Mesenchymal stem cell (in vitro differentiated cells and primary cell): ENCODE results near the gene LSM14A.

Source experiments
- DNase-seq: peaks from one replicate; pipeline ENCODE4 v3.0.0-alpha.2; 2013
- H2AFZ ChIP-seq: one replicate; pipeline ENCODE4 v1.6.1; 2013; ENCODE audit warnings: low read depth, mild to moderate bottlenecking, control low read depth, inconsistent platforms, low read length, moderate library complexity
- H2AK5ac ChIP-seq: 2 replicates; pipeline ENCODE4 v1.6.1; 2013; ENCODE audit warnings: low read length, moderate library complexity, mild to moderate bottlenecking, inconsistent platforms; ENCODE audit not compliant: severe bottlenecking
- H2BK120ac ChIP-seq: one replicate; pipeline ENCODE4 v1.6.1; 2013; ENCODE audit warnings: low read depth, mild to moderate bottlenecking, inconsistent platforms, low read length, moderate library complexity
- H2BK12ac ChIP-seq, 2 experiments: one replicate each; pipeline ENCODE4 v1.6.1; 2013; ENCODE audit warnings: inconsistent platforms in 2 of 2, low read length in 2 of 2, mild to moderate bottlenecking in 2 of 2, moderate library complexity in 2 of 2, control low read depth in 1 of 2
- H2BK15ac ChIP-seq: one replicate; pipeline ENCODE4 v1.6.1; 2013; ENCODE audit warnings: mild to moderate bottlenecking, low read depth, inconsistent platforms; ENCODE audit not compliant: poor library complexity, severe bottlenecking
- H2BK5ac ChIP-seq: 2 replicates; pipeline ENCODE4 v1.6.1; 2013; ENCODE audit warnings: low read depth, mild to moderate bottlenecking, low read length, control low read depth, inconsistent platforms; ENCODE audit not compliant: poor library complexity, severe bottlenecking
- H3K14ac ChIP-seq, 2 experiments: one replicate each; pipeline ENCODE4 v1.6.1; 2013; ENCODE audit warnings: inconsistent platforms in 2 of 2, low read length in 2 of 2, control low read depth in 1 of 2, mild to moderate bottlenecking in 1 of 2, moderate library complexity in 1 of 2
- H3K18ac ChIP-seq, 2 experiments: one replicate each; pipeline ENCODE4 v1.6.1; 2013; ENCODE audit warnings: inconsistent platforms in 2 of 2, low read length in 2 of 2, control low read depth in 1 of 2, low read depth in 1 of 2, mild to moderate bottlenecking in 1 of 2
- H3K23ac ChIP-seq, 2 experiments: one replicate each; pipeline ENCODE4 v1.6.1; 2013; ENCODE audit warnings: inconsistent platforms in 2 of 2, low read length in 2 of 2, mild to moderate bottlenecking in 2 of 2, moderate library complexity in 2 of 2, control low read depth in 1 of 2
- H3K27ac ChIP-seq: 2 replicates; pipeline ENCODE4 v1.5.1; 2013; ENCODE audit warnings: mild to moderate bottlenecking, moderate library complexity, low read length, control low read depth, inconsistent platforms; ENCODE audit not compliant: poor library complexity, severe bottlenecking
- H3K27me3 ChIP-seq, 2 experiments: 2 replicates each; pipeline versions ENCODE4 v1.6.1 to v1.7.0; 2013; ENCODE audit warnings: low read length in 2 of 2, mild to moderate bottlenecking in 2 of 2, moderate library complexity in 2 of 2, control low read depth in 1 of 2, inconsistent platforms in 1 of 2; ENCODE audit not compliant: control insufficient read depth in 1 of 2, insufficient read depth in 1 of 2
- H3K36me3 ChIP-seq, 2 experiments: 2 replicates each; pipeline versions ENCODE4 v1.6.1 to v1.7.0; 2013; ENCODE audit warnings: low read length in 2 of 2, control low read depth in 1 of 2, inconsistent platforms in 1 of 2, low read depth in 1 of 2, mild to moderate bottlenecking in 1 of 2; ENCODE audit not compliant: insufficient read depth in 2 of 2, control insufficient read depth in 1 of 2
- H3K4ac ChIP-seq, 2 experiments: one replicate each; pipeline ENCODE4 v1.6.1; 2013; ENCODE audit warnings: inconsistent platforms in 2 of 2, low read length in 2 of 2, mild to moderate bottlenecking in 2 of 2, moderate library complexity in 2 of 2, control low read depth in 1 of 2, low read depth in 1 of 2
- H3K4me1 ChIP-seq: 2 replicates; pipeline ENCODE4 v1.6.1; 2013; ENCODE audit warnings: low read depth, low read length, control low read depth; ENCODE audit not compliant: control insufficient read depth, insufficient read depth
- H3K4me2 ChIP-seq: 2 replicates; pipeline ENCODE4 v1.6.1; 2013; ENCODE audit warnings: low read length, mild to moderate bottlenecking, inconsistent platforms; ENCODE audit not compliant: poor library complexity, severe bottlenecking
- H3K4me3 ChIP-seq, 2 experiments: 2 replicates each; pipeline versions ENCODE4 v1.5.1 to v1.7.0; 2013; ENCODE audit warnings: low read length in 2 of 2, mild to moderate bottlenecking in 2 of 2, control low read depth in 1 of 2, low read depth in 1 of 2; ENCODE audit not compliant: insufficient read depth in 1 of 2
- H3K79me1 ChIP-seq: replicated peaks from 2 replicates; pipeline ENCODE4 v1.6.1; 2013; ENCODE audit warnings: mild to moderate bottlenecking, control low read depth, low read length, inconsistent platforms; ENCODE audit not compliant: poor library complexity, severe bottlenecking
- H3K9ac ChIP-seq: 2 replicates; pipeline ENCODE4 v1.7.0; 2013; ENCODE audit warnings: mild to moderate bottlenecking, low read length, moderate library complexity
- H3K9me3 ChIP-seq: 2 replicates; pipeline ENCODE4 v1.7.0; 2013; ENCODE audit warnings: mild to moderate bottlenecking, low read length; ENCODE audit not compliant: control insufficient read depth
- H4K8ac ChIP-seq: one replicate; pipeline ENCODE4 v1.6.1; 2013; ENCODE audit warnings: inconsistent platforms, mild to moderate bottlenecking, low read length, moderate library complexity
- H4K91ac ChIP-seq: one replicate; pipeline ENCODE4 v1.6.1; 2013; ENCODE audit warnings: mild to moderate bottlenecking, low read length, inconsistent platforms
- WGBS: methylation state at CpG from one replicate; pipeline ENCODE4 v1.1.7; 2013; ENCODE audit warnings: mixed read lengths; 5-methylcytosine and 5-hydroxymethylcytosine counted together

Gene LSM14A

DNA sequence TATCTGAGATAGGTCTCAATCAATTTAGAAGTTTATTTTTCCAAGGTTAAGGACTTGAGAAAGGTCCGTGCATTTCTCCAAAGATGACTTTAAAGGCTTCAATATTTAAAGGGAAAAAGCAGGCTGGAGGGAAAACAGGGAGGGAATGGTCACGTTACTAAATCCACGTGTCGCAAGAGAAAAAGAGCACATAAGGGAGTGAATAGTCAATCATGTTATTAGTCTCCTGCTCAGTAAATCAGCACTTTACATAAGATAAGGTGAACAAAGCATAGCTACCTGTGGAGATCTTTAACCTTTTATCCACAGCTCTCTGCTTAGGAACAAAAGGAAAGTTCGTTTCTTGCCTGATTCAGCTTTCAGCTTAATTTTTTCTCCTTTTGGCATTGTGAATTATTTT is 31.3 kb upstream of the LSM14A start:
- Histone ChIP-seq H3K36me3 (no peaks in the 10 kb centered on the region), H2BK15ac (no peak overlapping the region), H3K23ac (no peak overlapping the region), H4K91ac (no peak overlapping the region), H3K4me2 (no peak overlapping the region), H3K9me3 (no peaks in the 10 kb centered on the region), H4K8ac (no peak overlapping the region), H2BK120ac (no peak overlapping the region), H2AK5ac (no peak overlapping the region), H3K4me1 (no peaks in the 10 kb centered on the region), H2AFZ (no peak overlapping the region), H3K4me3 (no peak overlapping the region), H3K4ac (no peak overlapping the region), H2BK12ac (no peak overlapping the region), H2BK5ac (no peak overlapping the region), H3K27ac (no peak overlapping the region), H3K18ac (no peak overlapping the region), H3K14ac (no peak overlapping the region), H3K79me1 (no peaks in the 10 kb centered on the region), H3K9ac (no peak overlapping the region), H3K27me3 (no peaks in the 10 kb centered on the region)
- no peak for DNase-seq
- 53% methylated on average over 2 of the region's 5 CpGs for WGBS

DNA sequence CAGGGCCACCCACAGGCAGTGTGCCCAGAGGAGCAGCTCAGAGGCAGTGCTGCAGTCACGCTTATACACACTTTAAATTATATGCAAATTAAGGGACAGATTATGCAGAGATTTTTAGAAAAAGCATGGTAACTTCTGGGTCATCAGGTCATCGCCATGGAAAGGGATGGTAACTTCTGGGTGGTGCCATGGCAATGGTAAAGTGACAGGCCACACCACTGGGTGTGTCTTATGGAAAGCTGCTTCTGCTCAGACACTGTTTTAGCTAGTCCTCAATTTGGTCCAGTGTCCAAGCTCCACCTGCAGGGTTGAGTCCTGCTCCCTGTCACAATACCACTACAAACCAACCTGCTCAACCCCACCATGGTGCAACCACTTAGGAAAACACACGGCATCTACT is 29.9 kb upstream of the LSM14A start:
- Histone ChIP-seq H3K9me3 (no peaks in the 10 kb centered on the region), H3K4me2 (no peak overlapping the region), H3K14ac (no peak overlapping the region), H3K36me3 (no peaks in the 10 kb centered on the region), H3K4me1 (no peaks in the 10 kb centered on the region), H3K4me3 (no peak overlapping the region), H2BK12ac (no peak overlapping the region), H2AFZ (no peak overlapping the region), H3K18ac (no peak overlapping the region), H4K91ac (no peak overlapping the region), H4K8ac (no peak overlapping the region), H3K4ac (no peak overlapping the region), H2AK5ac (no peak overlapping the region), H3K79me1 (no peaks in the 10 kb centered on the region), H2BK5ac (no peak overlapping the region), H3K23ac (no peak overlapping the region), H2BK120ac (no peak overlapping the region), H3K9ac (no peak overlapping the region), H3K27me3 (no peaks in the 10 kb centered on the region), H3K27ac (no peak overlapping the region), H2BK15ac (no peak overlapping the region)
- no peak for DNase-seq
- 84% methylated on average over 3 of the region's 3 CpGs for WGBS

DNA sequence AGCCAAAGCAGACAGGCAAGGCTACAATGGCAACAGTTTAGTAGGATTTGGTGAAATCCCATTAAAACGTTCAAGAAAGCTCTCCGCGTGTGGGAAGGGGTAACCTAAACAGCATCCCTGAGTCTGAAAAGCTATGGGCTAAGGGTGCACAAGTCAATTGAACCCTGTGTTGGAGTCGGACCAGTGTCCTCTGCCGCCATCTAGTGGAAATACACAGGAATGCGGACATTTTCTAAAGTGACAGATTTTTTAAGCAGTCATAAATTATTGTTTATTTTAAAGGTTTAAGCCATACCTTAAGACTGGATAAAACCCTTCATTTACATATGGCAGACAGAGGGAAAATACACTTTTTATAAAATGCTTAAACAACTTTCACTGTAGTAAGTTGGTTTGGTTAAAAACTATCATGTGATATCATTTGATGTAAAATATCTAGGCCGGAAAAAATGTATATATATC is 26.5 kb upstream of the LSM14A start:
- Histone ChIP-seq H3K9ac (no peak overlapping the region), H3K14ac (no peak overlapping the region), H2BK12ac (no peak overlapping the region), H2BK5ac (no peak overlapping the region), H2AK5ac (no peak overlapping the region), H3K4ac (no peak overlapping the region), H4K91ac (no peak overlapping the region), H3K27me3 (no peaks in the 10 kb centered on the region), H2BK15ac (no peak overlapping the region), H2AFZ (no peak overlapping the region), H3K4me1 (peaks cover 2% of the 10 kb centered on the region), H3K79me1 (no peaks in the 10 kb centered on the region), H3K9me3 (no peaks in the 10 kb centered on the region), H3K36me3 (no peaks in the 10 kb centered on the region), H4K8ac (no peak overlapping the region), H2BK120ac (no peak overlapping the region), H3K23ac (no peak overlapping the region), H3K4me3 (no peak overlapping the region), H3K27ac (no peak overlapping the region), H3K4me2 (no peak overlapping the region), H3K18ac (no peak overlapping the region)
- WGBS: 20% methylated on average over 5 of the region's 7 CpGs
- DNase-seq: peak; percentile 55

DNA sequence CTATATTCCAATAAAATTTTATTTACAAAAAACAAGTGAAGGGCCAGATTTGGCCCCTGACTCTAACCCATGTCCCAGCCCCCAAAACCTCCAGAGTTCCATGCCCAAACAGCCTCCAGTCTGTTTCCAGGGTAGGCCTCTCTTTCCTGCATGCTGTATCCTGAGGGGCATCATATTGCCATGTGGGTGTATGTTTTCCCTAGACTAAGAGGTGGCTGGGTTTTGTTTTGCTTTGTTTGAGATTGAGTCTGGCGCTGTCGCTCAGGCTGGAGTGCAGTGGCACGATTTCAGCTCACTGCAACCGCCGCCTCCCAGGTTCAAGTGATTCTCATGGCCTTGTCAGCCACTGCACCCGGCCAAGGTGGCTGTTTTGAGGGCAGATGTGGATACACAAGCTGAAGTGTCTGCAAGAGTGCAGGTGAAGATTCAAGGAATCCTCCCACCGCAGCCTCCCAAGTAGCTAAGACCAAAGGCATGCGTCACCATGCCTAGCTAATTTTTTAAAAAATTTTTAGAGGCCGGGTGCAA is 23.6 kb upstream of the LSM14A start:
- Histone ChIP-seq H3K36me3 (no peaks in the 10 kb centered on the region), H2BK120ac (no peak overlapping the region), H2BK15ac (no peak overlapping the region), H3K27me3 (no peaks in the 10 kb centered on the region), H3K4me1 (peaks cover 4% of the 10 kb centered on the region), H3K14ac (no peak overlapping the region), H3K27ac (no peak overlapping the region), H4K8ac (no peak overlapping the region), H3K9ac (no peak overlapping the region), H3K18ac (no peak overlapping the region), H2AFZ (no peak overlapping the region), H2AK5ac (no peak overlapping the region), H4K91ac (no peak overlapping the region), H3K4ac (no peak overlapping the region), H3K9me3 (no peaks in the 10 kb centered on the region), H3K4me3 (no peak overlapping the region), H3K23ac (no peak overlapping the region), H2BK5ac (no peak overlapping the region), H3K79me1 (no peaks in the 10 kb centered on the region), H3K4me2 (no peak overlapping the region), H2BK12ac (no peak overlapping the region)
- no peak for DNase-seq
- 94% methylated on average over 9 of the region's 9 CpGs for WGBS
